Neural progenitor cell (in vitro differentiated cells): Measurements from ENCODE around the gene ZNF264.

Experiments used
- EZH2 ChIP-seq: fragments of 200-600 bp; sonication (generic); IDR thresholded peaks from 2 replicates; pipeline ENCODE4 v1.6.1; 2017; ENCODE audit warnings: antibody characterized with exemption, mild to moderate bottlenecking, moderate library complexity
- TF ChIP-seq, protein P1 (sequence below): fragments of 200-600 bp; sonication (generic); IDR thresholded peaks from 2 replicates; pipeline ENCODE4 v1.5.1; 2017; ENCODE audit warnings: antibody characterized with exemption, mild to moderate bottlenecking

DNA sequence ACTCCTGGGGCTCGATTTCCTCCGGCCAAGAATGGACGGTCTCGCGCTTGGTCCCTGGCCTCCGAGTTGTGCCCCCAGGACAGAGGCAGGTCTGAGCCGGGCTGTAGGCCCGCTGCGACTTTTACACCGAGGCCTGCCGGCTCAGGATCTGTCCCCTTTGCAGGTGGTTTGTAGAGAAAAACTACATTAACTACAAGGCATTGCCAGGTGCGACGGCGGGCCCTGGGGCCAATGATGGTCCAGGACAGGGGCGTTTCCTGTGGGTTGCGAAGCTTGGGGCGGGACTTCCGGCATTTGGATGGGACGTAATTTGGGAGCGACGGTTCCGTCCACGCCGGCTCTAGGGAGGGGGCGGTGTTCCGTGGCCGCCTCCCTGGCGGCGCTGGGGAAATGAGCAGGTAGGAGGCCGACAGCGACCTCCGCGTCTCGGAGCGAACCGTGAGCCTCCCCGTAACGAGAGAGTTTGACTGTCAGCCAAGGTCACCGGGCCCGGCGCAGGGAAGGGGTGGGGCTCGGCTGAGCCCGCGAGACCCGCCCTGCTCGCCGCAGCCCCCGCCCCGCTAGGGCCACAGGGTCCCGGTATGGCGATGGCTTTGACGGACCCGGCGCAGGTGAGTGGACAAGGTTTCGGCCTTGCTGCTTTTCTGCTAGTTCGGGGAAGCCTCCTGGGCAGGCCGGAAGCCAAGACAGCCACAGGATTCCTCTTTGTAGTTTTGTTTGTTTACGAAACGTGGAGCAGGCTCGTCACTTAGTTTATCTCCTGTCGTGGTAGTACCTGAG lies 49.2 kb downstream of the ZNF264 start, which contains the start of gene ZNF805:
- TF ChIP-seq, protein P1, sequence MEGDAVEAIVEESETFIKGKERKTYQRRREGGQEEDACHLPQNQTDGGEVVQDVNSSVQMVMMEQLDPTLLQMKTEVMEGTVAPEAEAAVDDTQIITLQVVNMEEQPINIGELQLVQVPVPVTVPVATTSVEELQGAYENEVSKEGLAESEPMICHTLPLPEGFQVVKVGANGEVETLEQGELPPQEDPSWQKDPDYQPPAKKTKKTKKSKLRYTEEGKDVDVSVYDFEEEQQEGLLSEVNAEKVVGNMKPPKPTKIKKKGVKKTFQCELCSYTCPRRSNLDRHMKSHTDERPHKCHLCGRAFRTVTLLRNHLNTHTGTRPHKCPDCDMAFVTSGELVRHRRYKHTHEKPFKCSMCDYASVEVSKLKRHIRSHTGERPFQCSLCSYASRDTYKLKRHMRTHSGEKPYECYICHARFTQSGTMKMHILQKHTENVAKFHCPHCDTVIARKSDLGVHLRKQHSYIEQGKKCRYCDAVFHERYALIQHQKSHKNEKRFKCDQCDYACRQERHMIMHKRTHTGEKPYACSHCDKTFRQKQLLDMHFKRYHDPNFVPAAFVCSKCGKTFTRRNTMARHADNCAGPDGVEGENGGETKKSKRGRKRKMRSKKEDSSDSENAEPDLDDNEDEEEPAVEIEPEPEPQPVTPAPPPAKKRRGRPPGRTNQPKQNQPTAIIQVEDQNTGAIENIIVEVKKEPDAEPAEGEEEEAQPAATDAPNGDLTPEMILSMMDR: no peak
- no peak for TF ChIP-seq EZH2
